ENCODE results near the gene CPB2. TPM values are rescaled to one million over a fixed set of nuclear protein-coding genes. Genes with fewer than 3 reads are reported as not detected.

The CPB2 gene
- total and polyA plus RNA-seq, 5 donors from 2014 or later, result 0.17 TPM; not detected in 4

DNA sequence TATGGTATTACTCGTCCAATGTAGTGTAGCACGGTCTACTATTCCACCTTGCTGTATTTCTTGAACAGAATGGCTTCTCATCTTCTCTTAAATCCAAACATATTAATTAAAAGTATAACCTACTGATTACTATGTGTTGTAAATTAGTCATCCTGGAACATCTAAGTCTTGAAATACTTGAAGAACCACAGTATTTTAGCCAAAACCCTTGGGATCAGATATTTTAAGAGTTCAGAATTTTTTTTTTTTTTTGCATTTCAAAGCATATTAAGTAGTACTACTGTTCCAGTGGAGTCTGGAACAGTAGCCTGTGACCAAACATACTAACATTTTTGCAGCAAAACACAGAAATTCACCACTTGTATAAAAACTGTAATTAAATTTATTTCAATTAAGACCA is 82.4 kb downstream of the CPB2 start:
- Mint-ChIP-seq H3K4me1 (peaks cover 3 to 22% (median 11%) of the 10 kb centered on the region in 4 donors), H3K36me3 (peaks cover 28% of the 10 kb centered on the region), H3K9me3 (no peaks in the 10 kb centered on the region), H3K27ac (no peak overlapping the region), H3K4me3 (no peak overlapping the region), H3K27me3 (no peaks in the 10 kb centered on the region)
- DNase-seq (no peak), ATAC-seq (ENCODE audit: low read depth in 2 of 2) (no peak)
- Histone ChIP-seq H3K9me3 (ENCODE audit: control insufficient read depth in 2 of 2, low read length in 2 of 2) (no peaks in the 10 kb centered on the region), H3K4me3 (ENCODE audit: low read depth, low read length) (no peak overlapping the region), H3K27me3 (ENCODE audit: control insufficient read depth, insufficient read depth, low read length) (no peaks in the 10 kb centered on the region), H3K36me3 (ENCODE audit: control insufficient read depth, insufficient read depth, low read length) (peaks cover 47% of the 10 kb centered on the region), H3K4me1 (ENCODE audit: control insufficient read depth, insufficient read depth, low read length, poor library complexity, severe bottlenecking) (no peaks in the 10 kb centered on the region), H3K27ac (ENCODE audit: insufficient read depth, low read length, poor library complexity, severe bottlenecking) (no peak overlapping the region)

DNA sequence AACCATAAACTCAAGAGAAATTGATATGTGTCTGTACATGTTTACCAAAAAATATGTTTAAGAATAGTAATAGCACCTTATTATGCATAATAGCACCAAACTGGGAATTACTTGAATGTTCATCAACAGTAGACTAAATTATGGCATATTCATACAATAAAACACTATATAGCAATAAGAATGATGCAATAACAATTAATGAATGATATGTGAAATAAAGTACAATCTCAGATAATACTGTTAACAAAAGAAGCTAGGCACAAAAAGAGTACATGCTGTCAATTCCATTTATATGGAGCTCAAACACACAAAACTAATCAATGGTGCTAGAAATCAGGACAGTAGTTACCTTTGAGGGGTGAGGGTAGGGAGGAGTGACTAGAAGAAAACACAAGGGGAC is 88.6 kb downstream of the CPB2 start:
- Mint-ChIP-seq H3K36me3 (peaks cover 29% of the 10 kb centered on the region), H3K4me1 (peaks cover 2 to 35% (median 7%) of the 10 kb centered on the region in 4 donors), H3K27me3 (no peaks in the 10 kb centered on the region), H3K9me3 (no peaks in the 10 kb centered on the region), H3K4me3 (no peak overlapping the region), H3K27ac (peak overlapping the region in 1 of 3 donors; percentile 42)
- Histone ChIP-seq H3K36me3 (ENCODE audit: control insufficient read depth, insufficient read depth, low read length) (peaks cover 54% of the 10 kb centered on the region), H3K4me3 (ENCODE audit: low read depth, low read length) (no peak overlapping the region), H3K9me3 (ENCODE audit: control insufficient read depth in 2 of 2, low read length in 2 of 2) (no peaks in the 10 kb centered on the region), H3K27me3 (ENCODE audit: control insufficient read depth, insufficient read depth, low read length) (no peaks in the 10 kb centered on the region), H3K4me1 (ENCODE audit: control insufficient read depth, insufficient read depth, low read length, poor library complexity, severe bottlenecking) (no peaks in the 10 kb centered on the region), H3K27ac (ENCODE audit: insufficient read depth, low read length, poor library complexity, severe bottlenecking) (no peak overlapping the region)
- ATAC-seq (ENCODE audit: low read depth in 2 of 2) (no peak), DNase-seq (no peak)

DNA sequence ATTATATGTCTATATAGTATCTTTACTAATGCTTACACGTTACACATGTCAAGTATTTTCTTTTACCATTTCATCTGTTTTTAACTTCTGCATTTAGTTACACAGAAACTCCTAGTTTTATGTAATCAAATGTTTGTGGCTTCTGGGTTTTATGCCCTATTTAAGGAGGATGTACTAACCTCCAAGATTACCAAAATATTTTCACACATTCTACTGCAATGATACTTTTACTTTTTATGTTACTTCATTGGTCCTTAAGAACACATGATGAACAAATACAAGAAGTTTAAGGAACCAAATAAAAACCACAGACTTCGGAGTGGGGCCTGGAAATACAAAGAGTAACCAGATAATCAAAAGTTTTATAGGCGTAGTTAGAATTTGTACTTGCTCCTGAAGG is 89.5 kb downstream of the CPB2 start:
- no peak overlapping the region for H3K27ac ChIP-seq (ENCODE audit: insufficient read depth, low read length, poor library complexity, severe bottlenecking)
- no peak overlapping the region for H3K4me3 ChIP-seq (ENCODE audit: low read depth, low read length)
- no peaks in the 10 kb centered on the region for H3K27me3 Mint-ChIP-seq
- H3K9me3 ChIP-seq (ENCODE audit: control insufficient read depth in 2 of 2, low read length in 2 of 2), result no peaks in the 10 kb centered on the region
- no peak overlapping the region for H3K27ac Mint-ChIP-seq
- no peak overlapping the region for H3K4me3 Mint-ChIP-seq
- DNase-seq, result no peak
- no peaks in the 10 kb centered on the region for H3K27me3 ChIP-seq (ENCODE audit: control insufficient read depth, insufficient read depth, low read length)
- peaks cover 60% of the 10 kb centered on the region for H3K36me3 ChIP-seq (ENCODE audit: control insufficient read depth, insufficient read depth, low read length)
- no peaks in the 10 kb centered on the region for H3K4me1 ChIP-seq (ENCODE audit: control insufficient read depth, insufficient read depth, low read length, poor library complexity, severe bottlenecking)
- peaks cover 30% of the 10 kb centered on the region for H3K36me3 Mint-ChIP-seq
- peaks cover 2 to 35% (median 7%) of the 10 kb centered on the region in 4 donors for H3K4me1 Mint-ChIP-seq
- ATAC-seq (ENCODE audit: low read depth in 2 of 2), result no peak
- no peaks in the 10 kb centered on the region for H3K9me3 Mint-ChIP-seq

DNA sequence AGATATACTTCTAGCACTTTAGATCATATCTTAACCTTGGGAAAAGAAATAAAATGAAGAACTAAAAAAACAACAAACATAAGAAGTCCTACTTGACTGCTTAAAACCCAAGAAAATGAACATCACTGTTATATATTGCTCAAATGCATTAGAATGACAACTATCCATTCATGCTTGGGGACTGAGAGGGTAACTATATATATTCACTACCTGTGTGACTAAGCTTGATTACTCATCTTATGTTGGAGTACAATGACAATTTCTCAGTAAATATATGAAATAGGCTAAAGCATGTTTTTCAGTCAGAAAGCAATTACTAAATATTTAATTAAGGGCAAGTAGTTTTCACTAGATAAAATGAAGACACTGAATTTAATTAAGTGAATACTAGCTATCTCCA is 92.4 kb downstream of the CPB2 start:
- Mint-ChIP-seq H3K27me3 (no peaks in the 10 kb centered on the region), H3K4me3 (no peak overlapping the region), H3K36me3 (peaks cover 39% of the 10 kb centered on the region), H3K4me1 (peaks cover 2 to 38% (median 6%) of the 10 kb centered on the region in 4 donors), H3K27ac (no peak overlapping the region), H3K9me3 (no peaks in the 10 kb centered on the region)
- H3K27me3 ChIP-seq (ENCODE audit: control insufficient read depth, insufficient read depth, low read length), result no peaks in the 10 kb centered on the region
- no peak overlapping the region for H3K27ac ChIP-seq (ENCODE audit: insufficient read depth, low read length, poor library complexity, severe bottlenecking)
- no peak for DNase-seq
- peaks cover 59% of the 10 kb centered on the region for H3K36me3 ChIP-seq (ENCODE audit: control insufficient read depth, insufficient read depth, low read length)
- H3K4me1 ChIP-seq (ENCODE audit: control insufficient read depth, insufficient read depth, low read length, poor library complexity, severe bottlenecking), result no peaks in the 10 kb centered on the region
- no peaks in the 10 kb centered on the region for H3K9me3 ChIP-seq (ENCODE audit: control insufficient read depth in 2 of 2, low read length in 2 of 2)
- no peak for ATAC-seq (ENCODE audit: low read depth in 2 of 2)
- no peak overlapping the region for H3K4me3 ChIP-seq (ENCODE audit: low read depth, low read length)

DNA sequence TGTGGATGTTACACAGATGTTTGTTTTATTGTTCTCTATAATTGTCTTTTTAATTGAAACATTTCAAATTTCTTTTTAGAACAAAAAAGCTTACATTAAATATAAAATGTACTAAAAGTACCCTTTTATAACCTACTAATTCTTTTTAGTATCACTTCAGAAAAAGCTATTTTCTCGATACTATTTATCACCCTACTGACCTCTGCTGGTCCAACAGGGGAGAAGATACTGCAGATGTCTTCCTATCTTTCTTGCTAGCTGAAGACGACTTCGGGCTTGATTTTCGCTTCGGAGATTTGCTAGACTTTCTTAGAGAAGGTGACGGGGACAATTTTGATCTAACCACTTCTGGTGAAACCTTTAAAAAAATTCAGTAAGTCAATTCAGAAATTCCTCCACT is 94.7 kb downstream of the CPB2 start:
- Mint-ChIP-seq H3K27me3 (no peaks in the 10 kb centered on the region), H3K4me3 (no peak overlapping the region), H3K9me3 (no peaks in the 10 kb centered on the region), H3K27ac (peak overlapping the region in 1 of 3 donors; percentile 31), H3K36me3 (peaks cover 27% of the 10 kb centered on the region), H3K4me1 (peaks cover 2 to 26% (median 5%) of the 10 kb centered on the region in 4 donors)
- Histone ChIP-seq H3K27ac (ENCODE audit: insufficient read depth, low read length, poor library complexity, severe bottlenecking) (no peak overlapping the region), H3K4me3 (ENCODE audit: low read depth, low read length) (no peak overlapping the region), H3K36me3 (ENCODE audit: control insufficient read depth, insufficient read depth, low read length) (peaks cover 48% of the 10 kb centered on the region), H3K9me3 (ENCODE audit: control insufficient read depth in 2 of 2, low read length in 2 of 2) (no peaks in the 10 kb centered on the region), H3K27me3 (ENCODE audit: control insufficient read depth, insufficient read depth, low read length) (no peaks in the 10 kb centered on the region), H3K4me1 (ENCODE audit: control insufficient read depth, insufficient read depth, low read length, poor library complexity, severe bottlenecking) (no peaks in the 10 kb centered on the region)
- DNase-seq (no peak), ATAC-seq (ENCODE audit: low read depth in 2 of 2) (no peak)

- Mint-ChIP-seq H3K9me3 (no peaks in the 10 kb centered on the region), H3K27ac (no peak overlapping the region), H3K4me3 (no peak overlapping the region), H3K27me3 (no peaks in the 10 kb centered on the region), H3K36me3 (peaks cover 23% of the 10 kb centered on the region), H3K4me1 (peaks cover 0 to 17% (median 1%) of the 10 kb centered on the region in 4 donors)
- no peak for DNase-seq
- no peak for ATAC-seq (ENCODE audit: low read depth in 2 of 2)
- Histone ChIP-seq H3K4me3 (ENCODE audit: low read depth, low read length) (no peak overlapping the region), H3K4me1 (ENCODE audit: control insufficient read depth, insufficient read depth, low read length, poor library complexity, severe bottlenecking) (no peaks in the 10 kb centered on the region), H3K27me3 (ENCODE audit: control insufficient read depth, insufficient read depth, low read length) (no peaks in the 10 kb centered on the region), H3K27ac (ENCODE audit: insufficient read depth, low read length, poor library complexity, severe bottlenecking) (no peak overlapping the region), H3K9me3 (ENCODE audit: control insufficient read depth in 2 of 2, low read length in 2 of 2) (no peaks in the 10 kb centered on the region), H3K36me3 (ENCODE audit: control insufficient read depth, insufficient read depth, low read length) (peaks cover 48% of the 10 kb centered on the region)
Observed at GRCh38 chr13:46008631-46009030, 96.2 kb downstream of the CPB2 start.

DNA sequence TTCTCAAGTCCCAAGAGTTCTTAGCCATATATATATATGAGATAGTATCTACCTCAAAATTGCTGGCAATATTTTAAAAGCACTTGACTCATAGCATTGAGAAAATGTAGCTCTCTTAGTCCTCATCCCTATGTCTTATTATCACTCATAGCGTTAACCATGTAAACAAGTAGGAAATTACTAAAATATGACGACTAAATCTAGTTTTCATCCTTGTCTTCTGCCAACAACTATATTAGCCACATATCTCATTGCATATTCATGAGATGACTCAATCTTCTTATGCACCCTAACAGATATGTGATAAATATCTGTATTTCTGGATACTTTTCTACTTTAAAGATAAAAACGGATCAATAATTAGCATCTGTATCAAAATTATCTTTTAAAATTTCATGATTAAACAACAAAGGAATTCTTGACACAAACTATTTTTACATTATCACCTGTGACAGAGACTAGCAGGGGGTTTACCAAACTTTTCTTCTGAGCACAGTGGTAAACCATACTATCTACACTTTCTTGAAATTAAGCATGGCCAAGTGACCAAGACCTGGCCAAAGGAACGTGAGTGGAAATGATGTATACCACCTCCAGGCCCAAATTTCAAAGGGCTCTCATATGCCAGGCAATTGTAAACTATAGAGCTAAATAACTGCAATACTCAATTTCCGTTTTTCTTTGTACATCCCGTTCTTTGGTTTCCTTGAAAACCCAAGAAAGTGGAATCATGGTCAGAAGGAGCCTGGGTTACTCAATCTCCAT is 98.0 kb downstream of the CPB2 start:
- H3K9me3 Mint-ChIP-seq, result no peaks in the 10 kb centered on the region
- H3K4me1 Mint-ChIP-seq, result peaks cover 0 to 11% (median 8%) of the 10 kb centered on the region in 4 donors
- no peak overlapping the region for H3K27ac ChIP-seq (ENCODE audit: insufficient read depth, low read length, poor library complexity, severe bottlenecking)
- H3K9me3 ChIP-seq (ENCODE audit: control insufficient read depth in 2 of 2, low read length in 2 of 2), result no peaks in the 10 kb centered on the region
- no peak overlapping the region for H3K4me3 ChIP-seq (ENCODE audit: low read depth, low read length)
- DNase-seq (no peak), ATAC-seq (ENCODE audit: low read depth in 2 of 2) (no peak)
- no peak overlapping the region for H3K27ac Mint-ChIP-seq
- H3K36me3 ChIP-seq (ENCODE audit: control insufficient read depth, insufficient read depth, low read length), result peaks cover 54% of the 10 kb centered on the region
- no peaks in the 10 kb centered on the region for H3K27me3 ChIP-seq (ENCODE audit: control insufficient read depth, insufficient read depth, low read length)
- peaks cover 38% of the 10 kb centered on the region for H3K36me3 Mint-ChIP-seq
- no peaks in the 10 kb centered on the region for H3K4me1 ChIP-seq (ENCODE audit: control insufficient read depth, insufficient read depth, low read length, poor library complexity, severe bottlenecking)
- no peaks in the 10 kb centered on the region for H3K27me3 Mint-ChIP-seq
- H3K4me3 Mint-ChIP-seq, result no peak overlapping the region

- Histone ChIP-seq H3K4me3 (ENCODE audit: low read depth, low read length) (no peak overlapping the region), H3K36me3 (ENCODE audit: control insufficient read depth, insufficient read depth, low read length) (peaks cover 54% of the 10 kb centered on the region), H3K27me3 (ENCODE audit: control insufficient read depth, insufficient read depth, low read length) (no peaks in the 10 kb centered on the region), H3K4me1 (ENCODE audit: control insufficient read depth, insufficient read depth, low read length, poor library complexity, severe bottlenecking) (no peaks in the 10 kb centered on the region), H3K9me3 (ENCODE audit: control insufficient read depth in 2 of 2, low read length in 2 of 2) (no peaks in the 10 kb centered on the region), H3K27ac (ENCODE audit: insufficient read depth, low read length, poor library complexity, severe bottlenecking) (no peak overlapping the region)
- DNase-seq (no peak), ATAC-seq (ENCODE audit: low read depth in 2 of 2) (no peak)
- peaks cover 57% of the 10 kb centered on the region for H3K36me3 Mint-ChIP-seq
- no peak overlapping the region for H3K27ac Mint-ChIP-seq
- H3K27me3 Mint-ChIP-seq, result no peaks in the 10 kb centered on the region
- peaks cover 0 to 13% (median 11%) of the 10 kb centered on the region in 4 donors for H3K4me1 Mint-ChIP-seq
- H3K4me3 Mint-ChIP-seq, result no peak overlapping the region
- H3K9me3 Mint-ChIP-seq, result no peaks in the 10 kb centered on the region
Observed at GRCh38 chr13:46004491-46004890, 100.3 kb downstream of the CPB2 start.

Measured in CD4-positive, CD25-positive, alpha-beta regulatory T cell (primary cell).